ENCODE results near the gene TSPAN4.
A peak's percentile ranks its signal among the peaks of the same experiment; 100 is the strongest.

DNA sequence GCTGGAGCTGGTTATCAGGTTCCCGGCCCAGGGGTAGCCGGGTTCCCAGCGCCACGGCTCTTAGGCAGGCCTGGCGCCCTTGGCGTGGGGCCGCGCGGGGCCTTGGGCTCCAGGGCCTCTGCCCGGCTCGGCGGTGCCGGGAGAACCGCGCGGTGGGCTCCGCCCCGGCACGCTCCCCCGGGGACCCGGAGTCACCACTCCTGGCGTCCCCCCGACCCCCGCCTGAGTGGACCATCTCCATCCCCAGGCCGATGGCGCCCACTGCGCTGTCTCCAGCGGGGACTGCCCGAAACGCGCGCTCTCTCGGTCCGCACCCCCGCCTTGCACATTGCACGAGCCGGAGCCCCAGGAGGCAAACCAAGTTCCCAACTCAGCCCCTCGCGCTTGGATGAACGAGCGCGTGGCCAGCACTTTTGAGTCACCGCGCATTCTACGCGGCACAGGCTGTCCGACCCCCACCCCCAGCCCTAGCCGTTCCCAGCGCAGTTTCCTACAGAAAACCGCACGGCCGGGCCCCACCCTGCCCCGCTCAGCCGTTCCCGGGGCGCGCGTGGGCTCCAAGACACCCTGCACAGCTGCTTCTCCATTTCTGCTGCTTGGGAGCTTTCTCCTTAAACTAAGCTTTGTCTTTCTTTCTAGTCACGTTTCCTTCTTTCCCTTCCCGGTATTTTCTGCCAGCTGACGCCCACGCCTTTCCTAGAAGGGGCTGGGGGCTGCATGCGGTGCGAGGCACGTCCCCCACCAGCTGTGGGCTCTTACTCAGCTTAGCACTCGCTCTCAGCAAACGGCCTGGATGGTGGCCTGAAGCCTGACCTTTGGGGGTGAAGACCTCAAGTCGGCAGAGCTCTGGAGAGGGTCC, 68.6 kb downstream of the TSPAN4 start:
- TF ChIP-seq, protein P1, sequence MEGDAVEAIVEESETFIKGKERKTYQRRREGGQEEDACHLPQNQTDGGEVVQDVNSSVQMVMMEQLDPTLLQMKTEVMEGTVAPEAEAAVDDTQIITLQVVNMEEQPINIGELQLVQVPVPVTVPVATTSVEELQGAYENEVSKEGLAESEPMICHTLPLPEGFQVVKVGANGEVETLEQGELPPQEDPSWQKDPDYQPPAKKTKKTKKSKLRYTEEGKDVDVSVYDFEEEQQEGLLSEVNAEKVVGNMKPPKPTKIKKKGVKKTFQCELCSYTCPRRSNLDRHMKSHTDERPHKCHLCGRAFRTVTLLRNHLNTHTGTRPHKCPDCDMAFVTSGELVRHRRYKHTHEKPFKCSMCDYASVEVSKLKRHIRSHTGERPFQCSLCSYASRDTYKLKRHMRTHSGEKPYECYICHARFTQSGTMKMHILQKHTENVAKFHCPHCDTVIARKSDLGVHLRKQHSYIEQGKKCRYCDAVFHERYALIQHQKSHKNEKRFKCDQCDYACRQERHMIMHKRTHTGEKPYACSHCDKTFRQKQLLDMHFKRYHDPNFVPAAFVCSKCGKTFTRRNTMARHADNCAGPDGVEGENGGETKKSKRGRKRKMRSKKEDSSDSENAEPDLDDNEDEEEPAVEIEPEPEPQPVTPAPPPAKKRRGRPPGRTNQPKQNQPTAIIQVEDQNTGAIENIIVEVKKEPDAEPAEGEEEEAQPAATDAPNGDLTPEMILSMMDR (IDR thresholded peaks at IDR 0.05): peak in 4 of 12 donors; percentile 1 to 23 (median 12)
- peak in 1 of 2 donors; percentile 16 for TF ChIP-seq POLR2A (IDR thresholded peaks at IDR 0.05)

Data from heart left ventricle (tissue), 13 donors.